Inflammatory macrophage (primary cell): ENCODE results near the gene FBXW11.

Experiments used
- DNase-seq, 2 donors: peaks; one replicate each; pipeline ENCODE4 v3.0.0-alpha.2; 2020 to 2022

The FBXW11 gene

GRCh38 chr5:172015346-172015745 lies 8.9 kb upstream of the FBXW11 start:
- no peak for DNase-seq

- DNase-seq, result no peak
Measured at GRCh38 chr5:172010278-172010677, 3.8 kb upstream of the FBXW11 start.

GRCh38 chr5:172009536-172010270 lies 3.3 kb upstream of the FBXW11 start:
- DNase-seq, result peak in 1 of 2 donors; percentile 34

GRCh38 chr5:172008689-172009141 lies 2.3 kb upstream of the FBXW11 start:
- no peak for DNase-seq

- no peak for DNase-seq
Measured at GRCh38 chr5:172008111-172008455, 1.6 kb upstream of the FBXW11 start.

GRCh38 chr5:172007175-172008110 lies 1.0 kb upstream of the FBXW11 start:
- peak in 1 of 2 donors; percentile 20 for DNase-seq

- DNase-seq, result no peak
Measured at GRCh38 chr5:172005708-172006320, 624 bp downstream of the FBXW11 start.

- DNase-seq, result peak; percentile 52 to 57
Measured at GRCh38 chr5:172004824-172005237, 1.6 kb downstream of the FBXW11 start.

GRCh38 chr5:172003746-172004145 lies 2.7 kb downstream of the FBXW11 start:
- DNase-seq, result no peak

GRCh38 chr5:172002840-172003512 lies 3.5 kb downstream of the FBXW11 start:
- no peak for DNase-seq

GRCh38 chr5:172002310-172002709 lies 4.1 kb downstream of the FBXW11 start:
- DNase-seq, result no peak

- DNase-seq, result peak in 1 of 2 donors; percentile 21
Measured at GRCh38 chr5:171999877-172000276, 6.6 kb downstream of the FBXW11 start.

- no peak for DNase-seq
Measured at GRCh38 chr5:171999100-171999499, 7.3 kb downstream of the FBXW11 start.

GRCh38 chr5:171997011-171997410 lies 9.4 kb downstream of the FBXW11 start:
- no peak for DNase-seq

- DNase-seq, result no peak
Measured at GRCh38 chr5:171992813-171993212, 13.6 kb downstream of the FBXW11 start.

- no peak for DNase-seq
Measured at GRCh38 chr5:171992305-171992704, 14.1 kb downstream of the FBXW11 start.

- DNase-seq, result no peak
Measured at GRCh38 chr5:171990713-171991015, 15.8 kb downstream of the FBXW11 start.

GRCh38 chr5:171989946-171990712 lies 16.3 kb downstream of the FBXW11 start:
- peak in 1 of 2 donors; percentile 63 for DNase-seq

- DNase-seq, result no peak
Measured at GRCh38 chr5:171989276-171989675, 17.2 kb downstream of the FBXW11 start.

- no peak for DNase-seq
Measured at GRCh38 chr5:171986772-171987171, 19.7 kb downstream of the FBXW11 start.

- DNase-seq, result no peak
Measured at GRCh38 chr5:171984748-171985419, 21.6 kb downstream of the FBXW11 start.
